ENCODE results near the gene WDR36. TPM values are rescaled to one million over a fixed set of nuclear protein-coding genes. Genes with fewer than 3 reads are reported as not detected.

The WDR36 gene
- polyA plus RNA-seq, 1 experiment, result 56.1 TPM

- ChIA-PET POLR2A (no interaction called here), CTCF (no interaction called here)
- no peak for TF ChIP-seq CTCF (IDR thresholded peaks at IDR 0.05; ENCODE audit: low read depth, low read length)
- H3K9me3 ChIP-seq (ENCODE audit: control insufficient read depth, insufficient read depth, low read length), result no peaks in the 10 kb centered on the region
- no peak overlapping the region for H3K27ac ChIP-seq (ENCODE audit: low read depth, low read length)
- DNase-seq (ENCODE audit: low read depth, low spot score), result no peak
- H3K4me3 ChIP-seq (ENCODE audit: low read depth, low read length), result no peak overlapping the region
- no peaks in the 10 kb centered on the region for H3K27me3 ChIP-seq (ENCODE audit: control insufficient read depth, insufficient read depth, low read length)
Measured at GRCh38 chr5:111119856-111120255, 27.7 kb downstream of the WDR36 start.

GRCh38 chr5:111120911-111121310 is 28.8 kb downstream of the WDR36 start:
- no peak overlapping the region for H3K27ac ChIP-seq (ENCODE audit: low read depth, low read length)
- no peaks in the 10 kb centered on the region for H3K9me3 ChIP-seq (ENCODE audit: control insufficient read depth, insufficient read depth, low read length)
- ChIA-PET POLR2A (no interaction called here), CTCF (no interaction called here)
- no peak for TF ChIP-seq CTCF (IDR thresholded peaks at IDR 0.05; ENCODE audit: low read depth, low read length)
- H3K4me3 ChIP-seq (ENCODE audit: low read depth, low read length), result no peak overlapping the region
- no peak for DNase-seq (ENCODE audit: low read depth, low spot score)
- no peaks in the 10 kb centered on the region for H3K27me3 ChIP-seq (ENCODE audit: control insufficient read depth, insufficient read depth, low read length)

GRCh38 chr5:111121926-111122325 is 29.8 kb downstream of the WDR36 start:
- POLR2A ChIA-PET, result no interaction called here

GRCh38 chr5:111122398-111122797 is 30.2 kb downstream of the WDR36 start:
- CTCF ChIA-PET, result interaction anchor here (0.7 to 1.0 kb wide), 2 partner anchors 101 to 366 kb away, joined by 3 read pairs; no protein-coding TSS in a partner anchor
- DNase-seq (ENCODE audit: low read depth, low spot score), result no peak
- H3K27me3 ChIP-seq (ENCODE audit: control insufficient read depth, insufficient read depth, low read length), result no peaks in the 10 kb centered on the region
- POLR2A ChIA-PET, result no interaction called here
- H3K4me3 ChIP-seq (ENCODE audit: low read depth, low read length), result no peak overlapping the region
- no peak for TF ChIP-seq CTCF (IDR thresholded peaks at IDR 0.05; ENCODE audit: low read depth, low read length)
- no peaks in the 10 kb centered on the region for H3K9me3 ChIP-seq (ENCODE audit: control insufficient read depth, insufficient read depth, low read length)
- H3K27ac ChIP-seq (ENCODE audit: low read depth, low read length), result no peak overlapping the region

More at GRCh38 chr5:111121926-111122325, 29.8 kb downstream of the WDR36 start:
- no peak for DNase-seq (ENCODE audit: low read depth, low spot score)
- no peaks in the 10 kb centered on the region for H3K9me3 ChIP-seq (ENCODE audit: control insufficient read depth, insufficient read depth, low read length)
- H3K4me3 ChIP-seq (ENCODE audit: low read depth, low read length), result no peak overlapping the region
- H3K27me3 ChIP-seq (ENCODE audit: control insufficient read depth, insufficient read depth, low read length), result no peaks in the 10 kb centered on the region
- H3K27ac ChIP-seq (ENCODE audit: low read depth, low read length), result no peak overlapping the region
- CTCF ChIA-PET, result no interaction called here
- TF ChIP-seq CTCF (IDR thresholded peaks at IDR 0.05; ENCODE audit: low read depth, low read length), result no peak

- Histone ChIP-seq H3K9me3 (ENCODE audit: control insufficient read depth, insufficient read depth, low read length) (no peaks in the 10 kb centered on the region), H3K4me3 (ENCODE audit: low read depth, low read length) (no peak overlapping the region), H3K27ac (ENCODE audit: low read depth, low read length) (no peak overlapping the region), H3K27me3 (ENCODE audit: control insufficient read depth, insufficient read depth, low read length) (no peaks in the 10 kb centered on the region)
- ChIA-PET CTCF (no interaction called here), POLR2A (no interaction called here)
- no peak for DNase-seq (ENCODE audit: low read depth, low spot score)
- no peak for TF ChIP-seq CTCF (IDR thresholded peaks at IDR 0.05; ENCODE audit: low read depth, low read length)
Measured at GRCh38 chr5:111124793-111125192, 32.6 kb downstream of the WDR36 start.

Measured in AG04450 (cell line).